HepG2 (cell line): ENCODE data around the gene MAN1B1. TPM values are rescaled to one million over a fixed set of nuclear protein-coding genes. Genes with fewer than 3 reads are reported as not detected.
A peak's percentile ranks its signal among the peaks of the same experiment; 100 is the strongest.

ENCODE experiments used
- DMAP1 ChIP-seq: IDR thresholded peaks from 2 replicates; pipeline ENCODE4 v1.6.1; 2016
- HCFC1 ChIP-seq: fragments of 150-350 bp; IDR thresholded peaks from 2 replicates; pipeline ENCODE4 v1.6.1; 2014; ENCODE audit warnings: low read depth, low read length
- HNRNPL ChIP-seq: fragments of 200-400 bp; formaldehyde crosslinking; IDR thresholded peaks from 2 replicates; pipeline ENCODE4 v1.6.1; 2017; ENCODE audit warnings: mild to moderate bottlenecking, low read depth, low read length
- IRF9 ChIP-seq: sonication (generic); formaldehyde crosslinking; IDR thresholded peaks from 2 replicates; pipeline ENCODE4 v1.8.0; 2022; ENCODE audit warnings: missing genetic modification reagents, mild to moderate bottlenecking, borderline replicate concordance
- MYNN ChIP-seq: sonication (generic); formaldehyde crosslinking; IDR thresholded peaks from 2 replicates; pipeline ENCODE4 v1.4.0; 2020; ENCODE audit warnings: mild to moderate bottlenecking, low read depth, missing genetic modification reagents
- NFAT5 ChIP-seq: sonication (generic); formaldehyde crosslinking; IDR thresholded peaks from 2 replicates; pipeline ENCODE4 v1.4.0; 2020; ENCODE audit warnings: missing genetic modification reagents
- PATZ1 ChIP-seq: sonication (generic); formaldehyde crosslinking; IDR thresholded peaks from 2 replicates; pipeline ENCODE4 v1.4.0; 2020; ENCODE audit warnings: missing genetic modification reagents
- PAXIP1 ChIP-seq: sonication (generic); formaldehyde crosslinking; conservative IDR thresholded peaks from 2 replicates; pipeline ENCODE4 v1.4.0; 2020; ENCODE audit warnings: mild to moderate bottlenecking, missing genetic modification reagents, moderate library complexity
- PLRG1 ChIP-seq: fragments of 450-650 bp; conservative IDR thresholded peaks from 2 replicates; pipeline ENCODE4 v1.6.1; 2016
- RXRB ChIP-seq: IDR thresholded peaks from 2 replicates; pipeline ENCODE4 v1.6.1; 2016; ENCODE audit warnings: borderline replicate concordance, missing genetic modification reagents, missing compliant biosample characterization
- SP4 ChIP-seq: sonication (generic); formaldehyde crosslinking; IDR thresholded peaks from 2 replicates; pipeline ENCODE4 v1.8.1; 2023; ENCODE audit warnings: mild to moderate bottlenecking, missing genetic modification reagents
- THAP11 ChIP-seq: IDR thresholded peaks from 2 replicates; pipeline ENCODE4 v1.6.1; 2016; ENCODE audit warnings: missing biosample characterization, missing genetic modification reagents
- TRIM22 ChIP-seq: fragments of 450-650 bp; IDR thresholded peaks from 2 replicates; pipeline ENCODE4 v1.6.1; 2017
- ZBTB42 ChIP-seq: sonication (generic); formaldehyde crosslinking; IDR thresholded peaks from 2 replicates; pipeline ENCODE4 v1.5.0; 2020; ENCODE audit warnings: mild to moderate bottlenecking, missing genetic modification reagents
- ZNF441 ChIP-seq: sonication (generic); formaldehyde crosslinking; IDR thresholded peaks from 2 replicates; pipeline ENCODE4 v1.7.0; 2021; ENCODE audit warnings: missing genetic modification reagents, borderline replicate concordance
- ZNF468 ChIP-seq: sonication (generic); formaldehyde crosslinking; IDR thresholded peaks from 2 replicates; pipeline ENCODE4 v1.8.0; 2022; ENCODE audit warnings: mild to moderate bottlenecking, moderate library complexity, missing genetic modification reagents
- ZNF556 ChIP-seq: sonication (generic); formaldehyde crosslinking; IDR thresholded peaks from 2 replicates; pipeline ENCODE4 v1.4.0; 2020; ENCODE audit warnings: mild to moderate bottlenecking, missing genetic modification reagents, borderline replicate concordance
- polyA plus RNA-seq, 8 experiments: library from polyadenylated mRNA; depleted of rRNA in 3 of 8; stranded (reverse) in 7 of 8; unstranded in 1 of 8; fragments of >200 nt; fragmentation: Illumina TruSeq in 4 of 8; extraction: Trizol in 4 of 8; gene quantifications; 2 replicates each; pipeline versions ENCODE4 v1.2.1 to v1.2.3, GENCODE V29; 2011 to 2016; ENCODE audit warnings: low read depth in 4 of 8, missing spikeins in 1 of 8, mixed read lengths in 1 of 8; ENCODE audit not compliant: insufficient read depth in 1 of 8
- total RNA-seq, 5 experiments: library from RNA; depleted of rRNA; stranded (reverse); fragments of >200 nt; fragmentation: Illumina TruSeq; extraction: Trizol; gene quantifications; 2 replicates each; pipeline ENCODE4 v1.2.3, GENCODE V29; 2016; ENCODE audit warnings: low read depth in 1 of 5

The MAN1B1 gene
- total and polyA plus RNA-seq, 2 of the 13 experiments (the other 11 are each of a cell fraction or from before 2014, with no cell fraction given), result 48.9 to 59.5 TPM

- no peak for TF ChIP-seq NFAT5 (CRISPR knock-in tag)
- no peak for TF ChIP-seq ZNF468 (CRISPR knock-in tag)
- no peak for TF ChIP-seq ZNF556
- no peak for TF ChIP-seq HNRNPL
- TF ChIP-seq IRF9, result no peak
- no peak for TF ChIP-seq PLRG1
- TF ChIP-seq SP4, result no peak
- peak; percentile 37; the same call in 1 of the 2 replicates for TF ChIP-seq PAXIP1 (CRISPR knock-in tag)
- peak; percentile 41; the same call in 1 of the 2 replicates for TF ChIP-seq PATZ1 (CRISPR knock-in tag)
- TF ChIP-seq TRIM22, result no peak
- TF ChIP-seq ZNF441 (CRISPR knock-in tag), result peak; percentile 92
- TF ChIP-seq HCFC1, result no peak
- TF ChIP-seq THAP11, result no peak
- no peak for TF ChIP-seq RXRB (CRISPR knock-in tag)
- no peak for TF ChIP-seq ZBTB42 (CRISPR knock-in tag)
- 0 out of 2 replicates have a peak, but pooled peaks have one; percentile 27 for TF ChIP-seq DMAP1
- no peak for TF ChIP-seq MYNN (CRISPR knock-in tag)
These were observed 12.8 kb upstream of the MAN1B1 start (continued) for GRCh38 chr9:137073992-137074399.
